Endothelial cell of umbilical vein (primary cell): ENCODE data around the gene CPTP. TPM values are rescaled to one million over a fixed set of nuclear protein-coding genes. Genes with fewer than 3 reads are reported as not detected.

ENCODE experiments used
- BruUV-seq: library from RNA; stranded (reverse); fragments of 400-500 nt; replicated peaks from 2 replicates; lab custom pipeline; 2021; lab: Mats Ljungman, UMichigan
- CTCF ChIA-PET: fragments of 300-600, 350-600 bp; sonication (Branson Sonifier 250); formaldehyde crosslinking; loops from one replicate; lab custom pipeline; 2021; ENCODE audit warnings: antibody characterized with exemption, inconsistent platforms; lab: Charles Lee
- POLR2A ChIA-PET: fragments of 300-600, 350-600 bp; sonication (Branson Sonifier 250); formaldehyde crosslinking; loops from one replicate; lab custom pipeline; 2021; ENCODE audit warnings: antibody characterized with exemption, inconsistent platforms; lab: Charles Lee
- DNase-seq: peaks from one replicate; pipeline ENCODE4 v3.0.0-alpha.2; 2011; ENCODE audit warnings: low read depth, low spot score
- FAIRE-seq: peaks from 2 replicates; lab custom pipeline; 2011; peaks lifted over from hg19 to GRCh38; lab: Jason Lieb, UNC
- H2AFZ ChIP-seq: 2 replicates; pipeline ENCODE4 v1.6.0; 2012; ENCODE audit warnings: low read depth, low read length, control low read depth, inconsistent platforms
- H3K27ac ChIP-seq: 2 replicates; pipeline ENCODE4 v1.5.1; 2011; ENCODE audit warnings: low read depth, mild to moderate bottlenecking, control low read depth, low read length, moderate library complexity; ENCODE audit not compliant: insufficient read depth
- H3K27me3 ChIP-seq, 2 experiments: 2 replicates each; pipeline versions ENCODE4 v1.6.0 to v1.6.1; 2011; ENCODE audit warnings: low read length in 2 of 2, mixed read lengths in 1 of 2; ENCODE audit not compliant: control insufficient read depth in 2 of 2, insufficient read depth in 2 of 2
- H3K36me3 ChIP-seq, 2 experiments: 2 replicates in 1 of 2; 3 replicates in 1 of 2; pipeline ENCODE4 v1.5.1; 2011; ENCODE audit warnings: low read length in 2 of 2, mild to moderate bottlenecking in 1 of 2, moderate library complexity in 1 of 2; ENCODE audit not compliant: control insufficient read depth in 2 of 2, insufficient read depth in 2 of 2; ENCODE audit errors: extremely low read depth in 1 of 2
- H3K4me1 ChIP-seq: 3 replicates; pipeline ENCODE4 v1.5.1; 2011; ENCODE audit warnings: mild to moderate bottlenecking, low read length; ENCODE audit not compliant: control insufficient read depth, insufficient read depth; ENCODE audit errors: extremely low read depth
- H3K4me2 ChIP-seq: 2 replicates; pipeline ENCODE4 v1.6.1; 2011; ENCODE audit warnings: low read length, control low read depth, mixed read lengths; ENCODE audit not compliant: insufficient read depth
- H3K4me3 ChIP-seq, 3 experiments: fragments of 200-600 bp in 1 of 3; sonication (generic), shearing (Covaris generic) in 1 of 3; replicated peaks in 1 of 3; 2 replicates each; pipeline ENCODE4 v1.5.1; 2011 to 2016; ENCODE audit warnings: control low read depth in 3 of 3, low read length in 3 of 3, mild to moderate bottlenecking in 2 of 3, inconsistent platforms in 1 of 3, low read depth in 1 of 3, moderate library complexity in 1 of 3; ENCODE audit not compliant: insufficient read depth in 1 of 3
- H3K79me2 ChIP-seq: 2 replicates; pipeline ENCODE4 v1.6.0; 2012; ENCODE audit warnings: low read length, inconsistent platforms; ENCODE audit not compliant: control insufficient read depth, insufficient read depth
- H3K9ac ChIP-seq: replicated peaks from 2 replicates; pipeline ENCODE3; 2011; ENCODE audit warnings: low read length, control low read depth; ENCODE audit not compliant: insufficient read depth; ENCODE audit errors: extremely low read depth
- H3K9me1 ChIP-seq: replicated peaks from 3 replicates; pipeline ENCODE4 v1.6.0; 2011; ENCODE audit warnings: mild to moderate bottlenecking, low read length; ENCODE audit not compliant: control insufficient read depth, insufficient read depth; ENCODE audit errors: extremely low read depth
- H3K9me3 ChIP-seq: replicated peaks from 2 replicates; pipeline ENCODE4 v1.5.1; 2012; ENCODE audit warnings: low read length, inconsistent platforms; ENCODE audit not compliant: control insufficient read depth, insufficient read depth
- H4K20me1 ChIP-seq: replicated peaks from 2 replicates; pipeline ENCODE3; 2011; ENCODE audit warnings: mild to moderate bottlenecking, low read length; ENCODE audit not compliant: control insufficient read depth, insufficient read depth; ENCODE audit errors: extremely low read depth
- EZH2 ChIP-seq: IDR thresholded peaks from 2 replicates; pipeline ENCODE4 v1.6.1; 2012; ENCODE audit warnings: borderline replicate concordance, low read depth, mild to moderate bottlenecking, moderate library complexity, low read length, inconsistent platforms; ENCODE audit not compliant: severe bottlenecking
- FOS ChIP-seq: IDR thresholded peaks from 2 replicates; pipeline ENCODE4 v1.6.1; 2011; ENCODE audit warnings: mild to moderate bottlenecking, low read length, moderate library complexity, borderline replicate concordance; ENCODE audit not compliant: insufficient read depth
- GATA2 ChIP-seq: IDR thresholded peaks from 2 replicates; pipeline ENCODE4 v1.7.0; 2011; ENCODE audit warnings: low read depth, mild to moderate bottlenecking, moderate library complexity, mixed read lengths, low read length; ENCODE audit not compliant: insufficient read length, insufficient read depth
- JUN ChIP-seq: IDR thresholded peaks from 2 replicates; pipeline ENCODE4 v1.6.1; 2011; ENCODE audit warnings: borderline replicate concordance, low read depth; ENCODE audit not compliant: insufficient read length, insufficient read depth
- MAX ChIP-seq: IDR thresholded peaks from 2 replicates; pipeline ENCODE4 v1.6.1; 2011; ENCODE audit not compliant: insufficient read depth, insufficient read length
- MYC ChIP-seq: IDR thresholded peaks from one replicate; pipeline ENCODE4 v1.6.1; 2011; ENCODE audit warnings: mild to moderate bottlenecking, low read depth, low read length
- POLR2A ChIP-seq: IDR thresholded peaks from 2 replicates; pipeline ENCODE4 v1.6.1; 2012; ENCODE audit warnings: low read depth, mild to moderate bottlenecking, control low read depth, low read length
- POLR2AphosphoS5 ChIP-seq: IDR thresholded peaks from 2 replicates; pipeline ENCODE4 v1.6.1; 2012; ENCODE audit warnings: low read depth, mild to moderate bottlenecking, control low read depth, low read length, moderate library complexity; ENCODE audit not compliant: insufficient read depth
- dilution Hi-C: fragments of 300-500 bp; cut with MboI; formaldehyde crosslinking; loops from one replicate; pipeline ENCODE4 v1.15.0; 2019; ENCODE audit warnings: low sequenced_read_pairs; ENCODE audit not compliant: extremely low pct_ligation_motif_present
- intact Hi-C: fragments of 100-400 bp; cut with micrococcal nuclease; formaldehyde crosslinking; loops from one replicate; pipeline ENCODE4 v1.10.0; 2022
- polyA plus RNA-seq, 4 experiments: library from polyadenylated mRNA; depleted of rRNA in 3 of 4; stranded (reverse) in 3 of 4; unstranded in 1 of 4; fragments of >200 nt; gene quantifications; 2 replicates each; pipeline versions ENCODE4 v1.2.1 to v1.2.3, GENCODE V29; 2011 to 2012; ENCODE audit warnings: missing spikeins in 1 of 4
- total RNA-seq: library from RNA; stranded (reverse); gene quantifications from 2 replicates; pipeline ENCODE4 v1.2.3, GENCODE V29; 2021
- TF ChIP-seq, protein P1 (sequence below), 2 donors: IDR thresholded peaks; 1 replicate in 1 of 2; 2 replicates in 1 of 2; pipeline ENCODE4 v1.5.1; 2011; ENCODE audit warnings: low read length in 2 of 2, mild to moderate bottlenecking in 2 of 2, moderate library complexity in 2 of 2, control low read depth in 1 of 2, inconsistent platforms in 1 of 2, low read depth in 1 of 2; ENCODE audit not compliant: insufficient read depth in 1 of 2; ENCODE audit errors: extremely low read depth in 1 of 2

CPTP gene
- total and polyA plus RNA-seq, 2 donors (not counting 3 experiments of a cell fraction or from before 2014, with no cell fraction given): 20.9 to 29.5 TPM

DNA sequence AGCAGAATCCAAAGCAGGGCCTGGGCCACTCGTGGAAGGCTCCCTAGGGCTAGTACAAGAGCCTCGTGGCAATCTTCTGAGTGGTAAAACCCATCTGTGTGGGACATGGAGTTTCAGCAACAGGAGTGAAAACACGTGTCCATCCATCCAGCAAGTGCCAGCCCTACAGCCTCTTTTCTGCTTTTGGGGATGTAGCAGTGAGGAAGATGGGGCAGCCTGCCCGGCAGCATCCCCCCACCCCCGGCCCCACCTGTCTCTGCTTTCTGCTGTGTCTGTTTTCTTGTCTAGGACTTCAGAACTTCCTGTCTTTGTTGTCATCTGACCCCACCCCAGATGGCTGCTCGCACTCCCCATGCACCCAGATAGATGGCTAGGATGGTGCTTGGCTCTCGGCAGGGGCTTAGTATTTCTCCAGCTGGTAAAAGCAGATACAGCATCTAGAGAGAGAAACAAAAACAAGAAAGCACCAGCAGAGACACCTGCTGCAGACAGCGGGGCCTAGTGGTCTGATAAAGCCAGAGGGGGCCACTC is 1.5 kb downstream of the CPTP start:
- Histone ChIP-seq H3K4me1 (peaks cover 13% of the 10 kb centered on the region), H3K9ac (no peak overlapping the region), H3K4me3 (peak overlapping the region in 1 of 3 experiments; percentile 1), H3K79me2 (peaks cover 38% of the 10 kb centered on the region), H3K36me3 (peaks cover 0 to 18% of the 10 kb centered on the region in 2 experiments), H3K9me3 (no peaks in the 10 kb centered on the region), H4K20me1 (no peaks in the 10 kb centered on the region), H2AFZ (no peak overlapping the region), H3K27ac (no peak overlapping the region), H3K4me2 (no peak overlapping the region), H3K27me3 (no peaks in the 10 kb centered on the region), H3K9me1 (no peaks in the 10 kb centered on the region)
- CTCF ChIA-PET: no interaction called here
- no peak for TF ChIP-seq MYC
- no peak for TF ChIP-seq POLR2AphosphoS5
- no peak for TF ChIP-seq EZH2
- no TSS peak for BruUV-seq
- intact Hi-C loops: no loop called here
- POLR2A ChIA-PET: no interaction called here
- dilution Hi-C loops: no loop called here
- DNase-seq (no peak), FAIRE-seq (no peak)

DNA sequence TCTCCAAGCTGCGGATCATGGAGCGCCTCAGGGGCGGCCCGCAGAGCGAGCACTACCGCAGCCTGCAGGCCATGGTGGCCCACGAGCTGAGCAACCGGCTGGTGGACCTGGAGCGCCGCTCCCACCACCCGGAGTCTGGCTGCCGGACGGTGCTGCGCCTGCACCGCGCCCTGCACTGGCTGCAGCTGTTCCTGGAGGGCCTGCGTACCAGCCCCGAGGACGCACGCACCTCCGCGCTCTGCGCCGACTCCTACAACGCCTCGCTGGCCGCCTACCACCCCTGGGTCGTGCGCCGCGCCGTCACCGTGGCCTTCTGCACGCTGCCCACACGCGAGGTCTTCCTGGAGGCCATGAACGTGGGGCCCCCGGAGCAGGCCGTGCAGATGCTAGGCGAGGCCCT is 2.7 kb downstream of the CPTP start:
- no TSS peak for BruUV-seq
- no peak overlapping the region for H3K4me2 ChIP-seq
- no peak overlapping the region for H3K4me3 ChIP-seq
- ChIA-PET POLR2A (no interaction called here), CTCF (no interaction called here)
- H3K9me1 ChIP-seq: no peaks in the 10 kb centered on the region
- H3K27me3 ChIP-seq: no peaks in the 10 kb centered on the region
- no peak overlapping the region for H2AFZ ChIP-seq
- H3K27ac ChIP-seq: no peak overlapping the region
- FAIRE-seq: no peak
- TF ChIP-seq MYC: no peak
- TF ChIP-seq GATA2: no peak
- no peak for TF ChIP-seq POLR2AphosphoS5
- no peak for TF ChIP-seq FOS
- TF ChIP-seq JUN: no peak
- TF ChIP-seq MAX: no peak
- TF ChIP-seq, protein P1, sequence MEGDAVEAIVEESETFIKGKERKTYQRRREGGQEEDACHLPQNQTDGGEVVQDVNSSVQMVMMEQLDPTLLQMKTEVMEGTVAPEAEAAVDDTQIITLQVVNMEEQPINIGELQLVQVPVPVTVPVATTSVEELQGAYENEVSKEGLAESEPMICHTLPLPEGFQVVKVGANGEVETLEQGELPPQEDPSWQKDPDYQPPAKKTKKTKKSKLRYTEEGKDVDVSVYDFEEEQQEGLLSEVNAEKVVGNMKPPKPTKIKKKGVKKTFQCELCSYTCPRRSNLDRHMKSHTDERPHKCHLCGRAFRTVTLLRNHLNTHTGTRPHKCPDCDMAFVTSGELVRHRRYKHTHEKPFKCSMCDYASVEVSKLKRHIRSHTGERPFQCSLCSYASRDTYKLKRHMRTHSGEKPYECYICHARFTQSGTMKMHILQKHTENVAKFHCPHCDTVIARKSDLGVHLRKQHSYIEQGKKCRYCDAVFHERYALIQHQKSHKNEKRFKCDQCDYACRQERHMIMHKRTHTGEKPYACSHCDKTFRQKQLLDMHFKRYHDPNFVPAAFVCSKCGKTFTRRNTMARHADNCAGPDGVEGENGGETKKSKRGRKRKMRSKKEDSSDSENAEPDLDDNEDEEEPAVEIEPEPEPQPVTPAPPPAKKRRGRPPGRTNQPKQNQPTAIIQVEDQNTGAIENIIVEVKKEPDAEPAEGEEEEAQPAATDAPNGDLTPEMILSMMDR (IDR thresholded peaks at IDR 0.05; ENCODE audit: extremely low read depth in 1 of 2, insufficient read depth in 1 of 2, low read depth in 1 of 2, low read length in 2 of 2): no peak
- no peak for TF ChIP-seq POLR2A
- no peak for TF ChIP-seq EZH2
- H3K36me3 ChIP-seq: peaks cover 0 to 15% of the 10 kb centered on the region in 2 experiments
- intact Hi-C loops (no loop called here), dilution Hi-C loops (no loop called here)
- no peak overlapping the region for H3K9ac ChIP-seq
- no peaks in the 10 kb centered on the region for H3K9me3 ChIP-seq
- no peaks in the 10 kb centered on the region for H4K20me1 ChIP-seq
- H3K79me2 ChIP-seq: peaks cover 27% of the 10 kb centered on the region
- H3K4me1 ChIP-seq: peaks cover 13% of the 10 kb centered on the region
- DNase-seq: no peak
